Stimulated activated naive B cell treated with anti-CD40 and anti-IgM and Interleukin-4, amounts not matched to agents 10 μg/mL and 1 μg/mL and 100 μg/mL, for 72 hours (primary cell): ENCODE measurements around the gene C11orf86.

Source experiments
- ATAC-seq, 2 donors: fragments of 150-1000 bp; cut with Tn5 transposase; replicated peaks; 2 replicates each; pipeline ENCODE4 v1.10.0; 2021; ENCODE audit warnings: moderate library complexity in 1 of 2
- DNase-seq: peaks from one replicate; pipeline ENCODE4 v3.0.0; 2021
- H3K27ac Mint-ChIP-seq: one replicate; pipeline ENCODE4 v1.8.0; 2022; ENCODE audit warnings: mild to moderate bottlenecking, mixed read lengths
- H3K27me3 Mint-ChIP-seq, 2 donors: one replicate each; pipeline ENCODE4 v1.8.0; 2022; ENCODE audit warnings: mixed read lengths in 2 of 2
- H3K36me3 Mint-ChIP-seq, 2 donors: one replicate each; pipeline ENCODE4 v1.8.0; 2022; ENCODE audit warnings: mixed read lengths in 2 of 2, mild to moderate bottlenecking in 1 of 2
- H3K4me1 Mint-ChIP-seq, 2 donors: one replicate each; pipeline ENCODE4 v1.8.0; 2022; ENCODE audit warnings: mixed read lengths in 2 of 2, mild to moderate bottlenecking in 1 of 2
- H3K4me3 Mint-ChIP-seq, 2 donors: one replicate each; pipeline ENCODE4 v1.8.0; 2022; ENCODE audit warnings: mild to moderate bottlenecking in 2 of 2, mixed read lengths in 2 of 2, moderate library complexity in 1 of 2
- H3K9me3 Mint-ChIP-seq, 2 donors: one replicate each; pipeline ENCODE4 v1.8.0; 2022; ENCODE audit warnings: mixed read lengths in 2 of 2, mild to moderate bottlenecking in 1 of 2

C11orf86 gene, protein sequence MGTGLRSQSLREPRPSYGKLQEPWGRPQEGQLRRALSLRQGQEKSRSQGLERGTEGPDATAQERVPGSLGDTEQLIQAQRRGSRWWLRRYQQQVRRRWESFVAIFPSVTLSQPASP

DNA sequence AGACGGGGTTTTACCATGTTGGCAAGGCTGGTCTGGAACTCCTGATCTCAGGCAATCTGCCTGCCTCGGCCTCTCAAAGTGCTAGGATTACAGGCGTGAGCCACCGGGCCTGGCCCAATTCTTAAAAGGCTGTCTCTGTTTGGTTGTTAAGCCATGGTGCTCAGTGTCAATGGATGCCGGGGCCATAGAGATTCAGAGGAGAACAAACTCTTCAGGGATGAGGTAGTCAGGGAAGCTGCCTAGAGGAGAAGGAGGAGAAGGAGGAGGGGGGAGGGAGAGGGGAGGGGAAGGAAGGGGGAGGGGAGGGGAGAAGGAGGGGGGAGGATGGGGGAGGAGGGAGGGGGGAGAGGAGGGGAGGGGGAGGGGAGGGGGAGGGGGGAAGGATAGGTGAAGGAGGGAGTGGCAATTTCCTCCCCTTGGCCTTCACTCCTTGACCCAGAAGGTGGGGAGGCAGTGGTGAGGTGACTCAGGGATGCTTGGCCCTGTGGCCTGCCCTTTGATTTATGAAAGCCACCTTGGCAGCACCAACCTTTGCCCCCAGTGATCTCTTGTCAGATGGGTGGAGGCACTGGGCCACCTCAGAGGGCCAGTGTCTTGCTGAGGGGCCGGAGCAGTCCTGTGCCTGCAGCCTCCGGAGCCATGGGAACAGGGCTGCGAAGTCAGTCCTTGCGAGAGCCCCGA, at the start of gene C11orf86:
TSS of gene C11orf86 (plus strand) at position 581 of the 681 bp plus-strand sequence. CDS start at position 640, 59 bp downstream.
- no peak within 1 kb of the TSS for H3K27ac Mint-ChIP-seq
- no peak for ATAC-seq
- H3K9me3 Mint-ChIP-seq: peaks cover 4 to 6% of the 10 kb centered on the region in 2 donors
- no peak for DNase-seq
- H3K4me1 Mint-ChIP-seq: peaks cover 0 to 2% of the 10 kb centered on the region in 2 donors
- no peak within 1 kb of the TSS for H3K4me3 Mint-ChIP-seq
- peaks cover 29 to 44% of the 10 kb centered on the region in 2 donors for H3K27me3 Mint-ChIP-seq
- H3K36me3 Mint-ChIP-seq: peaks cover 0 to 6% of the 10 kb centered on the region in 2 donors

DNA sequence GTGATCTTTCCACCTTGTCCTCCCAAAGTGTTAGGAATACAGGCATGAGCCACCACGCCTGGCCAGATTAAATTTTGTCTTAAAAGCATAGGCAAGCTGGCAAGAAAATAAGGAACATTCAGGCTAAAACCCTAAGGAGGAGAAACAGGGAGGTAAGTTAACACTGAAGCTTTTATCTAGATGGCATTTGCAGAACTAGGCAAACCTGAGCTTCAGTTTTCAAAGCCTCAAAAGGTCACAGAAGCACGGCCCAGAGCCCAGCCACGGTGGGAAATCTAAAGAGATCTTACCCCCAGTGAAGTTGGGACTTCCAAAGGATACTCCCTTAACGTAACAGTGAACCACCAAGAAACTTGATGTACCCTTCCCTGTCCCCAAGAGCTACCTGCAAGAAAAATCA, 45.4 kb upstream of the C11orf86 start:
- H3K4me1 Mint-ChIP-seq: no peaks in the 10 kb centered on the region
- H3K27ac Mint-ChIP-seq: no peak overlapping the region
- H3K27me3 Mint-ChIP-seq: peaks cover 12 to 18% of the 10 kb centered on the region in 2 donors
- peaks cover under 1 to 2% of the 10 kb centered on the region in 2 donors for H3K9me3 Mint-ChIP-seq
- peaks cover under 1 to 1% of the 10 kb centered on the region in 2 donors for H3K36me3 Mint-ChIP-seq
- no peak overlapping the region for H3K4me3 Mint-ChIP-seq
- no peak for DNase-seq
- ATAC-seq: no peak

DNA sequence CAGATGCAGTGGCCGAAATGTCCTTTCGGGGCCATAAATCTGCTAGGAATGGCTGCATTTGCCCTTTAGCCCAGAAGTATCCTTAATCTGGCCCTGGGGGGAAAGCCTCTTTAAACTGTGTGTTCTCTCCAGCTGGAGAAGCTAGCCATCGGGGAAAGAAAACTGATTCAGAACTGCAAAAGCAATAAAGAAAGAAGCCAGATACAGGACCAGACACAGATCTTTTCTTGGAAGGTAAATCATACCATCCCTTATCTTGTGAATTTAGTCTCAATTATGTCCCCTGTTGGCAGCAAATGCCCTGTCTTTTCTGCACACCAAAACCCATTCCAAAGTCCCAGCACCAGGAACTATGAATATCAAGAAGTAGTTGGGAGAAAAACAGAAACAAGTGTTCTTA, 42.6 kb upstream of the C11orf86 start:
- Mint-ChIP-seq H3K27ac (no peak overlapping the region), H3K4me3 (no peak overlapping the region), H3K9me3 (no peaks in the 10 kb centered on the region), H3K27me3 (peaks cover 15 to 18% of the 10 kb centered on the region in 2 donors), H3K36me3 (no peaks in the 10 kb centered on the region), H3K4me1 (no peaks in the 10 kb centered on the region)
- DNase-seq: no peak
- ATAC-seq: no peak

DNA sequence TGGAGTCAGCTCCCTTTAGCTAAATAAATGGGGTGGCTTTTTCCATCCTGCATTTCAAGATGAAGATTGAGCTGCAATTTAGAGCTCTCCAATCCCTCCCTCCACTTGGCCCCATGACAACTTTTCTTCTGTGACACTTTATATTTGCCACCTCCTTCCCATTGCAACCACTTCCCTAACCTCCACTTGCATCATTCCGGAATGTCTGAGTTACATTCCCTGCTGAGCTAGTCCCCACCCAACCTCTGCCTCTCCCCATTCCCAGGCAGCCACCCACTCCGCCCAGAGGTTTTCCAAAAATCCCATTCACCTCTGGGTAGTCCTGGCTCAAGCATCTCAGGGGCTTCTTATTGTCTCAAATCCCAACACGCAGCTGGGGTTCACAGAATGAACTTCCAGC, 41.6 kb upstream of the C11orf86 start:
- DNase-seq (no peak), ATAC-seq (no peak)
- H3K27me3 Mint-ChIP-seq: peaks cover 15 to 18% of the 10 kb centered on the region in 2 donors
- no peaks in the 10 kb centered on the region for H3K4me1 Mint-ChIP-seq
- H3K27ac Mint-ChIP-seq: no peak overlapping the region
- no peaks in the 10 kb centered on the region for H3K36me3 Mint-ChIP-seq
- H3K4me3 Mint-ChIP-seq: no peak overlapping the region
- H3K9me3 Mint-ChIP-seq: no peaks in the 10 kb centered on the region

DNA sequence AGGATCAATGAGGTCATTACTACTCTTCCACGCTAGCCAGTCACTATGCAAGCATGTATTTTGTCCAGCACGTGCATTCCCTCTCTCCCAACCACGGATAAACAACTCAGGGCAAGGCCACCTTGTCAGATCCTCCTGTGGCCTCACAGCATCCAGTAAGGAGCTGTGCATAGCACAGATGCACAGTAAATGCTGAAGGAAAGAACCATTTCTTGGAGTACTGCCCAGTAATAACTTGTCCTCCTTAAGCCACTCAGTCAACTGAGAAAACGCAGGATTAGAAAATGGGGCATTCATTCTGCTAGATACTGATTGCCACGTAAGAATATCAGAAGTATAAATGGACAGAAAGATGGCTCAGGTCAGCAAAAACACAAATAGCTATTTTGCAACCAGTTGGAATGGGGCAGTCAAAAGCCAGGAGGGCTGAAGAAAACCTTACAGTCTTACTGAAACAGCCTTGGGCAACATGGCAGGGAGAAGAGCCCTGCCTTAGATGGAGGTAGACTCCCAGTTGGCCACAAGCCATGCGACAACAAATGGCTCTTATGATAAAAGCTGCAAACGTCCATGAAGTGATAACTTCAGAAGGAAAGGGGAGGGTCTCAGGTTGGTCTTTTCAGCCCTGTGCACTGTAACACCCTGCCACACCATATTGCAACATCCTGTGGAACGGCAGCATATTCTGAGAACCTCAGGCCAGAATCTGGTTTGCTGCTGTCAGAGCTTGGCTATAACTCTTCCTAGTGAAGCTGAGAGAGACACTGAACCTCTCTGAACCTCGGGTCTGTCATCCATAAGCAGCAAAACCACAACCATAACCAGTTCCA, 39.9 kb upstream of the C11orf86 start:
- Mint-ChIP-seq H3K36me3 (no peaks in the 10 kb centered on the region), H3K27me3 (peaks cover 15 to 18% of the 10 kb centered on the region in 2 donors)
- no peak for DNase-seq

GRCh38 chr11:66936311-66936711, 38.8 kb upstream of the C11orf86 start:
- Mint-ChIP-seq H3K9me3 (no peaks in the 10 kb centered on the region), H3K36me3 (no peaks in the 10 kb centered on the region), H3K27ac (no peak overlapping the region), H3K4me3 (no peak overlapping the region), H3K27me3 (peaks cover 13 to 15% of the 10 kb centered on the region in 2 donors), H3K4me1 (no peaks in the 10 kb centered on the region)
- no peak for ATAC-seq
- no peak for DNase-seq

More for the DNA sequence above, 39.9 kb upstream of the C11orf86 start:
- Mint-ChIP-seq H3K27ac (no peak overlapping the region), H3K4me1 (no peaks in the 10 kb centered on the region), H3K9me3 (no peaks in the 10 kb centered on the region), H3K4me3 (no peak overlapping the region)
- ATAC-seq: no peak

- no peaks in the 10 kb centered on the region for H3K4me1 Mint-ChIP-seq
- no peak for ATAC-seq
- H3K27ac Mint-ChIP-seq: no peak overlapping the region
- peaks cover 13 to 15% of the 10 kb centered on the region in 2 donors for H3K27me3 Mint-ChIP-seq
- no peak for DNase-seq
- no peaks in the 10 kb centered on the region for H3K36me3 Mint-ChIP-seq
- no peaks in the 10 kb centered on the region for H3K9me3 Mint-ChIP-seq
- no peak overlapping the region for H3K4me3 Mint-ChIP-seq
These were observed 37.8 kb upstream of the C11orf86 start for GRCh38 chr11:66937193-66937733.

DNA sequence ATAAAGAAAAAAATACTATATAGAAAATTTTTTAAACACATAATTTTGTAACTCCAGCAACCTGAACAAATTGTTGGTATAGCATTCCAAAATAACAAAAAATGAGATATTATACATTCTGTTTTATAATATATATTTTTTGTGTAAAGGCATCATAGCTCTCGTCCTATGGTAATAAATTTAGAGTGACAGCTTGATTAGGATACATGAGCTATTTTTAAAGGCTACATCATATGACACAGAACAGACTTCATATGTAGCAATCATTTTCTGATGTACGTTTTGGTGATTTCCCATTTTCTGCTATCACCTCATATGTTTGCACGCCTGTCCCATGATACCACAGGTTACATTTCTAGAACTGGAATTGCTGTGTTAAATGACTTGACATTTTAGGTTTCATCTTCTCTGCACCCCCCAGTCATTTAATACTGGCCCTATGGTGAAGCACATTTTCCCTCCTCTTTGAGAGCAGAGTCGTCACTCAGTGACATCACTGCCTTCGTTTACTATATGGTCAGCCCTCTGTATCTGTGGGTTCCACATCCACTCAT, 36.4 kb upstream of the C11orf86 start:
- Mint-ChIP-seq H3K27ac (no peak overlapping the region), H3K36me3 (no peaks in the 10 kb centered on the region), H3K9me3 (no peaks in the 10 kb centered on the region), H3K4me3 (no peak overlapping the region), H3K4me1 (no peaks in the 10 kb centered on the region), H3K27me3 (peaks cover 5 to 11% of the 10 kb centered on the region in 2 donors)
- ATAC-seq (no peak), DNase-seq (no peak)

- no peaks in the 10 kb centered on the region for H3K27me3 Mint-ChIP-seq
- no peaks in the 10 kb centered on the region for H3K36me3 Mint-ChIP-seq
- DNase-seq (peak; percentile 15), ATAC-seq (peak; percentile 34 to 64)
- no peak overlapping the region for H3K4me3 Mint-ChIP-seq
- H3K27ac Mint-ChIP-seq: no peak overlapping the region
- peaks cover 3 to 7% of the 10 kb centered on the region in 2 donors for H3K4me1 Mint-ChIP-seq
- no peaks in the 10 kb centered on the region for H3K9me3 Mint-ChIP-seq
These were observed 25.0 kb upstream of the C11orf86 start for GRCh38 chr11:66950112-66950535.

GRCh38 chr11:66951135-66951534, 24.0 kb upstream of the C11orf86 start:
- peaks cover 3 to 7% of the 10 kb centered on the region in 2 donors for H3K4me1 Mint-ChIP-seq
- DNase-seq (no peak), ATAC-seq (no peak)
- no peak overlapping the region for H3K4me3 Mint-ChIP-seq
- no peaks in the 10 kb centered on the region for H3K36me3 Mint-ChIP-seq
- H3K27ac Mint-ChIP-seq: peak overlapping the region; percentile 26
- no peaks in the 10 kb centered on the region for H3K27me3 Mint-ChIP-seq
- H3K9me3 Mint-ChIP-seq: no peaks in the 10 kb centered on the region

- Mint-ChIP-seq H3K4me1 (peaks cover 8 to 12% of the 10 kb centered on the region in 2 donors), H3K4me3 (no peak overlapping the region), H3K27me3 (no peaks in the 10 kb centered on the region), H3K27ac (no peak overlapping the region), H3K36me3 (no peaks in the 10 kb centered on the region), H3K9me3 (no peaks in the 10 kb centered on the region)
- ATAC-seq (no peak), DNase-seq (no peak)
These were observed 23.2 kb upstream of the C11orf86 start for GRCh38 chr11:66951927-66952337.

DNA sequence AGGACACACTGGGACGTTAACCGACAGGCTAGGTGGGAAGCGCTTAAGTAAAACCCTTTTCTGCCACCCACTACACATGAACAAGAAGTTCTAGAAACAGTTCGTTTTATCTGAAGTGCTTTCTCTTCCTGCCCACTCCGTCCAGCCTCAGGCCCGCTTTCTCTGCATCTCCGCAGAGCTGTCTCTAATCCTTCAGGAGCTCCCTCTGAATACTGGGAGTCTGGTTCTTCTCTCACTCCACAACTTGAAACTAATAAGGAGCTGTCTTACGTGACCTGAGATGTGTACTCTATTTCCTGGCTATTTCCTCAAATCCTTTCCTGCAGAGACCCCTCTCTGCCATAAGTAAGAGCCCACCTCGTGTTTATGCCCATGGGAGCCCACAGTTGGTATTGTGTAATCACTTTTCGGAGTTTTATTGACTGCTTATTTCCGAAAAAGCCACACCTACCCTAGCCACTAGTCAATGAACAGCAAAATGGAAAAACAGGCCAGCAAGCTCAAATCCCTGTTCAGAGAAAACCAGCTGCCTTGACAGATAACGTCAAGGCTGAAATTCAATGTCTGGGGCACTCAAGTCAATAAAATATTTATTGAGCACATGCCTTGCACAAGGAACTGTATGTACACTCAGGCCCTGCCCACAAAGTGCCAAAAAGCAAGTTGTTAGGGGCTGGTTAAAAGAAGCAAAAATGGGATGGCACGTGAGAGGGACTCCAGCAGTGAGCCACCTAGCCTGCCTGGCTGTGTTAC, 21.8 kb upstream of the C11orf86 start:
- no peaks in the 10 kb centered on the region for H3K9me3 Mint-ChIP-seq
- no peak overlapping the region for H3K4me3 Mint-ChIP-seq
- no peaks in the 10 kb centered on the region for H3K36me3 Mint-ChIP-seq
- DNase-seq: no peak
- no peak for ATAC-seq
- no peak overlapping the region for H3K27ac Mint-ChIP-seq
- no peaks in the 10 kb centered on the region for H3K27me3 Mint-ChIP-seq
- H3K4me1 Mint-ChIP-seq: peaks cover 8 to 19% of the 10 kb centered on the region in 2 donors

GRCh38 chr11:66956689-66957290, 18.3 kb upstream of the C11orf86 start:
- Mint-ChIP-seq H3K4me3 (peak overlapping the region; percentile 58 to 71), H3K27me3 (peaks cover 6 to 8% of the 10 kb centered on the region in 2 donors), H3K27ac (no peak overlapping the region), H3K9me3 (peaks cover 7 to 10% of the 10 kb centered on the region in 2 donors), H3K36me3 (peaks cover 6 to 9% of the 10 kb centered on the region in 2 donors), H3K4me1 (peaks cover 11 to 25% of the 10 kb centered on the region in 2 donors)
- DNase-seq: no peak
- no peak for ATAC-seq
